Activated CD8-positive, alpha-beta memory T cell treated with anti-CD3 and anti-CD28 coated beads for 1 hour (primary cell): Measurements from ENCODE around the gene BMS1.
"Not testable (repeated sequence)": the region's sequence is repeated elsewhere in the genome, so short reads cannot be mapped to it uniquely, and the experiment has no call there.

Experiments
- DNase-seq, 2 donors: peaks; one replicate each; pipeline ENCODE4 v3.0.0-alpha.2; 2020; ENCODE audit warnings: low read depth in 1 of 2; ENCODE audit errors: extremely low read depth in 1 of 2

BMS1 gene, protein sequence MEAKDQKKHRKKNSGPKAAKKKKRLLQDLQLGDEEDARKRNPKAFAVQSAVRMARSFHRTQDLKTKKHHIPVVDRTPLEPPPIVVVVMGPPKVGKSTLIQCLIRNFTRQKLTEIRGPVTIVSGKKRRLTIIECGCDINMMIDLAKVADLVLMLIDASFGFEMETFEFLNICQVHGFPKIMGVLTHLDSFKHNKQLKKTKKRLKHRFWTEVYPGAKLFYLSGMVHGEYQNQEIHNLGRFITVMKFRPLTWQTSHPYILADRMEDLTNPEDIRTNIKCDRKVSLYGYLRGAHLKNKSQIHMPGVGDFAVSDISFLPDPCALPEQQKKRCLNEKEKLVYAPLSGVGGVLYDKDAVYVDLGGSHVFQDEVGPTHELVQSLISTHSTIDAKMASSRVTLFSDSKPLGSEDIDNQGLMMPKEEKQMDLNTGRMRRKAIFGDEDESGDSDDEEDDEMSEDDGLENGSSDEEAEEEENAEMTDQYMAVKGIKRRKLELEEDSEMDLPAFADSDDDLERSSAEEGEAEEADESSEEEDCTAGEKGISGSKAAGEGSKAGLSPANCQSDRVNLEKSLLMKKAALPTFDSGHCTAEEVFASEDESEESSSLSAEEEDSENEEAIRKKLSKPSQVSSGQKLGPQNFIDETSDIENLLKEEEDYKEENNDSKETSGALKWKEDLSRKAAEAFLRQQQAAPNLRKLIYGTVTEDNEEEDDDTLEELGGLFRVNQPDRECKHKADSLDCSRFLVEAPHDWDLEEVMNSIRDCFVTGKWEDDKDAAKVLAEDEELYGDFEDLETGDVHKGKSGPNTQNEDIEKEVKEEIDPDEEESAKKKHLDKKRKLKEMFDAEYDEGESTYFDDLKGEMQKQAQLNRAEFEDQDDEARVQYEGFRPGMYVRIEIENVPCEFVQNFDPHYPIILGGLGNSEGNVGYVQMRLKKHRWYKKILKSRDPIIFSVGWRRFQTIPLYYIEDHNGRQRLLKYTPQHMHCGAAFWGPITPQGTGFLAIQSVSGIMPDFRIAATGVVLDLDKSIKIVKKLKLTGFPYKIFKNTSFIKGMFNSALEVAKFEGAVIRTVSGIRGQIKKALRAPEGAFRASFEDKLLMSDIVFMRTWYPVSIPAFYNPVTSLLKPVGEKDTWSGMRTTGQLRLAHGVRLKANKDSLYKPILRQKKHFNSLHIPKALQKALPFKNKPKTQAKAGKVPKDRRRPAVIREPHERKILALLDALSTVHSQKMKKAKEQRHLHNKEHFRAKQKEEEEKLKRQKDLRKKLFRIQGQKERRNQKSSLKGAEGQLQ

DNA sequence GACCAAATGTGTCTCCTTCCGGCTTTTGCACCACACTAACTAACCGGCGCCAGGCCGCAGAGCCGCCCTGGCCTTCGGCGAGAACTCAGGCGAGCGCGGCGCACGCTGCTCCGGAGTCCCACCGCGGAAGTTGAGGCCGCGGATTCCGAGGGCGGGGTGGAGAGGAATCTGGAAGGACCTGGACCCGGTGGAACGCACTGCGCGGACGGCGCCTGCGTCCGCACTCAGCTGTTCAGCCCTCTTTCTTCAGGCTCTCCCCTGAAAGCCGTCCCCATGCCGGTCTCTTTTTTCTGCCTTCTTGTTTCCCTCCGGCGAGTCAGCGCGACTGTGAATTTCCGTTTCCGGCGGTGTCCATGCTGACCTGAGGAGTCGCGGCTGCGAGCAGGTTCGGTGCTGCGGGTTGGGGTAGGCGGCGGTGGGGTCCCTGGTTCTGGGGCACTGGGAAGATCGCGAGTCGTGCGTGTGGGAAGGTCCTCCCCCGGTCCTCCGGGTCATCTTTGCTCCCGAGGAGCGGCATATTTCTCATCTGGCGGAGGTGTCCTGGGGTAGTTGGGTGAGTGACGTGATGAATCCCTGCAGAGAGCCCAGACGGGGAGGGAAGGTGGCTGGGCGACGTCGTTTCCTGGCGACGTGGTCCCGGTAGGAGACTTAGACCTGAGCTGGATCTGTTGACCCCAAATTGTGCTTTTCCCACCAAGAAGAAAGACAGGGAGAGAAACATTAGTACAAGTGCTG is at the start of gene BMS1:
Gene BMS1 (plus strand): TSS at position 350 of the 735 bp plus-strand sequence. CDS start 1,600 bp downstream, outside the sequence.
- DNase-seq: peak; percentile 69 to 73

DNA sequence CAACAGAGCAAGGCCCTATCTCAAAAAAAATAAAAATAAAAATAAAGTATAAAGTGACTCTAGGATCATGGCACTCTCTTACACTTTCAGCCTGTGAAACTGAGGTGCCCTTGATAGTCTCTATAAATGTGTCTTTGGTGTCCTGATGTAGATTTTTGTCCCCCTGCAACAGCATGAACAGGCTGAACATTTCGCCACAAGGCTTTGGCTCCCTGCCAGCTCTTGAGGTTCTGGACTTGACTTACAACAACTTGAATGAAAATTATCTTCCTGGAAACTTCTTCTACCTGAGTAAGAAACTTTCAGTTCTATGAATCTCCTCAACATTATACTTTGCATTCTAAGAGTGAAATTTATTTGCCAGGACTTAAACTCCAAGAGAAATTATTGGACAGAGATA is 48.1 kb upstream of the BMS1 start:
- no peak for DNase-seq

DNA sequence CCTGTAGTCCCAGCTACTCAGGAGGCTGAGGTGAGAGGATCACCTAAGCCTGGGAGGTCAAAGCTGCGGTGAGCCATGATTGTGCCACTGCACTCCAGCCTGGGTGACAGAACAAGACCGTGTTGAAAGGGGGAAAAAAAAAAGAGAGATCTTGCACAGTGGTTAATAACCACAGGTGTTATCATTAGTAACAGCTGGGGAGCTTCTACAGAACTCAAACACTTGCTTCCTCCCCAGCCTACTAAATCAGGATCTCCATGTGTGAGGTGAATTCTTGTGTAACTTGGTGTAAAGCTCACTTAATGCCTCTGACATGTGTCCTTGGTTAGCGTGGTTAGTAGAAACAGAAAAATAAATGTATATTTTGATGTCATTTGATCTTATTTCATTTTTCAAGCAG is 43.9 kb upstream of the BMS1 start:
- no peak for DNase-seq

DNA sequence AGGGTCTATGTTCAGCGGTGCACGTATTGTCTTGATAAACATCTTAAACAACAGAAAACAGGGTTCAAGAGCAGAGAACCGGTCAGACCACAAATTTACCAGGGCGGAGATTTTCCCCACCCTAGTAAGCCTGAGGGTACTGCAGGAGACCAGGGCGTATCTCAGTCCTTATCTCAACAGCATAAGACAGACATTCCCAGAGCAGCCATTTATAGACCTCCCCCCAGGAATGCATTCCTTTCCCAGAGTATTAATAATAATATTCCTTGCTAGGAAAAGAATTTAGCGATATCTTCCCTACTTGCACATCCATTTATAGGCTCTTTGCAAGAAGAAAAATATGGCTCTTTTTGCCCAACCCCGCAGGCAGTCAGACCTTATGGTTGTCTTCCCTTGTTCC is 41.1 kb upstream of the BMS1 start:
- not testable (repeated sequence) for DNase-seq

DNA sequence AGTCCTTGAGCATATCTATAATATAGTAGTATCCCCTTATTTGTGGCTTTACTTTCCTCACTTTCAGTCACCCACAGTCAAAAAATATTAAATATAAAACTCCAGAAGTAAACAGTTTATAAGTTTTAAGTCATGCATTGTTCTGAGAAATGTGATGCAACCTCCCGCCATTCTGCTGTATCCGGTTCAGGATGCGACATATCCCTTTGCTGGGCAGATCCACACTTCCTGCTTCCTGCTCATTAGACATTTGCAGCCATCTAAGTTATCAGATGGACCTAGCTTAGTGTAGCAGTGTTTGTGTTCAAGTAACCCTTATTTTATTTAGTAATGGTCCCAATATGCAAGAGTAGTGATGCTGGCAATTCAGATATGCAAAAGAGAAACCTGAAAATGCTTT is 38.9 kb upstream of the BMS1 start:
- DNase-seq: no peak

DNA sequence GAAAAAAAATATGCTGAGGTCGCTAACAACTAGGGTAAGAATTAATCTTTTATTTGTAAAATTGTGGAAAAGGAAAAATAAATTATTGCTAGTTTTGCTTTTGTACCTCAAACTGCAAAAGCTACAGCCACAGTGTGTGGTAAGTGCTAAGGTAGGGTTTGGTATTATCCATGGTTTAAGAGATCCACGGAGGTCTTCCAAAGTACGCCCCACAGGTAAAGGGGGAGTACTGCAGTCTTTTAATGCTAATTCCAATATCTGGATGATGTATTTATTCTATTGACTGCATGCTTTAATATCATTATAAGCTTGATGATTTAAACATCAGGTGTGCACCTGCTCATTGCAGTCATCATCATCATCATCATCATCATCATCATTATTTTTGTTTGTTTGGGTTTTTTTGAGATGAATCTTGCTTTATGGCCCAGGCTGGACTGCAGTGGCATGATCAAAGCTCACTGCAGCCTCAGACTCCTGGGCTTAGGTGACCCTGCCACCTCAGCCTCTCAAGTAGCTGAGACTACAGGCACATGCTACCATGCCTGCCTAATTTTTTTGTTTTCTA is 38.4 kb upstream of the BMS1 start:
- no peak for DNase-seq

DNA sequence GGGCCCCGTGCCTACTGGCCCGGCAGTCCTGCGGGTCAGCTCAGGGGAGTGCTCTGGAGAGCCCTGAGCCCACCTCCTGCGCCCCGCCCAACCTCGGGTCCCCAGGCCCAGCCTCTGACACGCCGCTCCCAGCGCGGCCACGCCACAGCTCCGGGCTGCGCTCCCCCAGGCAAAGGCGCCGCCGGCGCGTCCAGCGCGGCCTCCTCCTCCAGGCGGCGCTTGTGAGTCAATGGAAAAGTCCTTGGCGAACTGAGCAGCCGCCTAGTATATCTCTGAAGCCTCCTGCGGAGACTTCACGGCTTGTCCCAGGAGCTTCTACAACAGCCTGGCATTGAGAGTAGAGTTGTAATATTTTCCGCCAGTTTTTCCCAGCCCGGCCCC is 29.5 kb upstream of the BMS1 start:
- peak; percentile 19 to 58 for DNase-seq

DNA sequence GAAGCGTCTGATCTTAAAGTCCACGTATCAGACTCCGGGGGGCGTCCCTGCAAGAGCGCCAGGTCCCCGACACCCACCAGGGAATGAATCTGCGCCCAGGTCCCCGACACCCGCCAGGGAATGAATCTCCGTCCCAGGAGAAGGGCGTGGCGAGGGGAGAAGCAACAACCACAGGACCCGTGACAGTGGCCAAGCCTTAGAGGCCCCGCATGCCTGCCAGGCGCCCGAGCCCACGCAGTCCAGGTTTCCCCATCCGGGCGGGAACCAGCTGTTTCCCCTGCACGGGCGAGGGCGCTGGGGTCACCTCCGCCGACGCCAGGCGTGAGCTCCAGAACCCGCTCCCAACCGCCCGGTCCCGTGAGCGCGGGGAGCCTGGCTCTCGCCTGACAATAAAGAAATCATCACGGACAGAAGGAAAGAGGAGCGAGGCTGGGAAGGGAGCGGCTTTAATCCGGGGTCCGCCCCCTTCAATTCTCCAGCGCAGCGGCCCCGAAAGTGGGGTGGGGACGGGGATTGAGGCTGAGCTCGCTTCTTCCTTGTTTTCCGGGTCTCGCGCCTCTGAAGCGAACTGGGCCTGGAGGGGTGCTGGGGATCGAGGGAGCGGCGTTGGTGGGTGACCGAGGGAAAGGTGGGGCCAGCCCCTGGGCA is 29.0 kb upstream of the BMS1 start:
- no peak for DNase-seq

DNA sequence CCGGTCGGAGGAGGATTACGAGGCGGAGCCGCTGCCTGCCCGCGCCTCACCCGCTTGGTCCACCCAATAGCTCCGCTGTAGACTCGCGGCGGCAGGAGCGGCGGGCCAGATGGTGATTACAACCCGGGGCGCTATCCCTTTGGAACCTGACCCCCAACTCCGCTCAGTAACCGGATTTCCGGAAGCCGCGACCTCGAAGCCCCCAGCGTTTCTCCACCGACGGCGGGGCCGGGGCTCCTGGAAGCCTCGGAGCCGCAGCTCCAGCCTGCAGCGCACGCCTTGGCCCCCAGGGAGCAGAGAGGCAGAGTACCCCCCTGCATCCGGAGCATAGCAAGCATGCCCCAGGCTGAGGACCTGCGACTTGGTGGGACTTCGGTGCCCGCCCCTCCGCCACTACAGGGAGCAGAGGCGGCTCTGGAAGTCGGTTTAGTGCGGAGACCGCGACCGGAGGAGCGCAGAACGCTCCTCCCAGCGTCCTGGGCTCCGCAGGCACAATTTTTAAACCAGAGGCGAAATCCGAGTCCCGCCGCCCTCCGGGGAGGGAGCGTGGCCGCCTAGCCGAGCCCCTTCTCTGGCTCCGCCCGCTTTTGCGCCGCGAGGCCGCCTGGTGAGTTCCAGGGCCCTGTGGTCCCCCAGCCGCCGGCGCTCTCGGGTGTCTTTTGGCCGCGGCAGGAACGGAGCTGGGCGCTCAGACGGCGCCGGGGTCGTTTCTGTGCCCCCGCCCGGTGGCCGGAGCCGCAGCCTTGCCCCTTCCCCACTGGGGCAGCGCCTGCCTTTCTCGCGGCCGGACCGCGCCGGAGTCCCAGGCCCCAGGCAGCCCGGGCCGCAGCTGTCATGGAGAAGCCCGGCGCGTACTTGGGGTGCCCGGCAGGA is 28.2 kb upstream of the BMS1 start:
- no peak for DNase-seq

DNA sequence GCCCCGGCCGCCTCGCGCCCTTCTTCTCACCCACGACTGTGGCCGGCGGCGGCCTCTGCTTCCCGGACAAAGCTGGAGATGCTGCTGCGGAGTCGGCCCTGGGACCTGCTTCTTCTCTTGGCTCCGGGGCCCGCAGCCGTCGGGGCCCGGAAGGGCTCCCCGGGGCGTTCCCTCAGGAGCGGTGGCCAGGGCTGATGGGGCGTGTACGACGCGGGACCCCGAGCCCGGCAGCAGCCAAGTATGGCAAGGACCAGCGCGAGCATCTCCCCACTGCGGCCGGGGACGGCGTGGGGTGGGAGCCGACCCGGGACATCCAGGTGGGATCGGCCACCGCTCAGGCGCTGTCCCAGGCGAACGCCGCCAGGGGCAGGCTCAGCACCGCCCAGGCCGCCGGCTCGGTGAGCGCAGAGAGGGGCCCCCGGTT is 27.6 kb upstream of the BMS1 start:
- DNase-seq: no peak

DNA sequence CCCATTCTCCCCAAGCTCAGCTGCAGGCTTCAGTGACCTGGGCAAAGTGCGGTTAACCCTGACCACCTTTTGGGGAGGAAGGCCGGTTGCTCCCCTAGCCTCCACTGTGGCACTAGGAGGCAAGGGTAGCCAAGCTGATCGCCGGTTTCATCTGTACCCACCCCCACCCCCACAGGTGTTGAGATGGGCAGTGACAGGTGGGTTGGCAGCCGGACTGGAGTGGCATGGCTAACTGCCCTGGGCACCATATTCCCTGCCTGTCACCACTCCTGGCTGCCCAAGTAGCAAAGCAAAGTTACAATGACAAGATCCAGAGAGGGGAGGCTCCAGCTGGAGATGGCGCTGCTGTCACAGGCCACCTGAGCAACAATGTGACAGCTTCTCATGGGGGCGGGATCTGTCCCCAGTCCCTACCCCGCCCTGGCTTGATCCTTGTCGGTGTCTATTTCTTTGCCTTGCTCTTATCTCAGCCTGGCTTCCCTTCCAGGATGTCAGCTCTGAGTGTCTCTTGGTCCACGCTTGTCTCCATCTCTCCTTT is 27.0 kb upstream of the BMS1 start:
- DNase-seq: no peak

DNA sequence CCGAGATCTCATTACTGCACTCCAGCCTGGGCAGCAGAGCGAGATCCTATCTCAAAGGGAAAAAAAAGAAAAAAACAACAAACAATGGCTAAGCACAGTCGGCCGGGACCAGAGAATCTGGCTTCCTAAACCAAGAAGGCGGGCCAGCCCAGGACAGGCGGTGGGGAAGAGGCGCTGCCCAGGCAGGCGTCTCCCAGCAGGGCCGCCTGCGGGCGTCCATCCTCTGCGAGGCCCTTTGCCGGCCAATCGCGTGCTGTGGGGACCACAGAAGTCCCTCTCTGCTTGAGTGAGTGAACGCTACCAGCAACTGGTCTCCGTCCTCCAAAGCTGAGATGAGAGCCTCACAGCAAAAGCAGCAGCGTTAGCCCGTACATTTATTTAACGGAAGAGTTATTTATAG is 14.7 kb upstream of the BMS1 start:
- DNase-seq: no peak

DNA sequence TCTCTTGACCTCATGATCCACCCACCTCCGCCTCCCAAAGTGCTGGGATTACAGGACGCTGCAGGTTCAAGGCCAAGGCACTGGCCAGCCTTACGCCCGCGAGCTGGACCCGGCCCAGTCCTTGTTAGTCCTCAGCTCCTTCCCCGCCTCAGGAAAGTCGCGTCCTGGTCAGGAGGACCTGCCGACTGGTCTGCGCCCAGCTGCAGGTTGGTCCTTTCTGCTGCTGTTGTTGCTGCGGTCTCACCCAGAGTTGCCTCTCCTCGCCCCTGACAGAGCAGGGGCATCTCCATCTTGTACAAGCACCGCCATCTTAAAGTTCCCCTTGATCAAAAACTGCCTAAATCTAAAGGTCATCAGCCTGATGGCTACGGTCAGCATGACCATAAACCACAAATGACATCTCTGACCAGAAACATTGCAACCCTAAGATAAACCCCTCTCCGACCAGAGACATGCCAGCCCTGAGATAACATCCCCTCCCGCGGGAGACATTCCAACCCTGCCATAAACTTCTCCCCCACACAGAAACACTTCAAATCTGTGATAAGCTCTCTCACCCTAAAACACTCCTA is 13.9 kb upstream of the BMS1 start:
- no peak for DNase-seq

DNA sequence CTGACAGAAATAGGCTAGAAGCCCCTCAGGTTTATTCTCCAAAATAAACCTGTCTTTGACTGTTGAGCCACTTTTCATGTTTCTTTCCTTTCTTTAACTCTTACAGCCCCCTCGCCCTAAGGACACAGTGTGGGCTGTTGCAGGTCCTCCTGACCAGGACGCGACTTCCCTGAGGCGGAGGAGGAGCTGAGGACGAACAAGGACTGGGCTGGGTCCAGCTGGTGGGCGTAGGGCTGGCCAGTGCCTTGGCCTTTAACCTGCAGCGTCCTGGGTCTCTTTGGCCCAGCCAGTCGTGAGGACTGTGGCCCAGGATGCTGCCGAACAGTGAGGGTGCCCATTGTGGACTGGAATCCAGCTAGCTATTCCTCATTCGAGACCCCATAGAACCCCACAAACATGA is 13.4 kb upstream of the BMS1 start:
- no peak for DNase-seq

DNA sequence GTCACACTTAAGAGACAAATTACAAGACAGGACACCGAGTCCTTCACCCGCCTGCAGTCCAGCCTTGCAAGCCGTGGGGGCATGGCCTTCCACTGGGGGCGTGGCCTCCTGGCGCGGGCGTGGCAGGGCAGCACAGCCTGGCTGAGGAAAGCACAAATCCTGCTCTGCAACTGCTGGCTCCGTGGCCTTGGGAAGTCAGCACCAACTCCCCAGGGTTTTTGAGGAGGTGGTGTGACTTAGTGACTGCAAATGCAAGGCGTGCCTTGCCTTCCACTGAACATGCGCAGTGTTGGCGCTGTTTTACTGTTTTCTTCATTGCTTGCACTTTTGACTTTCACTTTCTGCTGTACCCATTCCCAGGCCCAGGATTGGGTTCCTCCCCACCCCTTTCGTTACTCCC is 12.9 kb upstream of the BMS1 start:
- no peak for DNase-seq

DNA sequence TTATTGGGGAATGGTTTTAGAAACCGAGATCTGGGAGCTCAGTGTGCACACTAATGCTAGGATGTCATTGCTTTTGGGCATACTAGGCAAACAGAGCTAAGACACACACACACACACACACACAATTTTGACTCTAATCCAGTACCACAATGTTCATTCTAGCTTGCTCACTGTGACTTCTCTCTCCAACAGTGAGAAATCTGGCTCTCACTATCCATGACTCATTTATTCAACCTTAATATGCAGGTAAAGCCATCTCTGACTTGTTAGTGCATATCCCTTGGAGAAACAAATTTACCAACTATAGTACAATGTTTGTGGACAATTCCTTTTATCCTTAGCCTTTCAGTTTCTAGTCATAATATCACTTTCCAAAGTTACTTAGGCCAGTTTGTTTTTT is 5.9 kb upstream of the BMS1 start:
- DNase-seq: no peak

DNA sequence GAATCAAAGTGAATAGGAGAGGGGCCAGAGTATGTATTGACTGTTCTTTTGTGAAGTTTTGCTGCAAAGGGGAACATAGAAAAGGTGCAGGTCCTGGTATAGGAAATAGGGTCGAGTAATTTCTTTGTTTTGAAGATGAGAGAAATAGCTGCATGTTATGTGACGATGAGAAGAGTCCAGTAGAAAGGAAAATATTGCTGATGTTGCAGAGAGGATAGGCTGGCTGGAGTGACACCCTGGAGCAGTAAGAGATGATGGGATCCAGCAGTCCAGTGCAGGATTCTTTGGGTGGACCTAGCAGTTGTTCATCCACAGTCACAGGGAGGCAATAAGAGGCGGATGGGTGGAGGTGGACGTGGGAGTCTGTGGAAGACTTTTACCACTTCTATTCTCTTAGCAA is 2.1 kb upstream of the BMS1 start:
- DNase-seq: no peak

DNA sequence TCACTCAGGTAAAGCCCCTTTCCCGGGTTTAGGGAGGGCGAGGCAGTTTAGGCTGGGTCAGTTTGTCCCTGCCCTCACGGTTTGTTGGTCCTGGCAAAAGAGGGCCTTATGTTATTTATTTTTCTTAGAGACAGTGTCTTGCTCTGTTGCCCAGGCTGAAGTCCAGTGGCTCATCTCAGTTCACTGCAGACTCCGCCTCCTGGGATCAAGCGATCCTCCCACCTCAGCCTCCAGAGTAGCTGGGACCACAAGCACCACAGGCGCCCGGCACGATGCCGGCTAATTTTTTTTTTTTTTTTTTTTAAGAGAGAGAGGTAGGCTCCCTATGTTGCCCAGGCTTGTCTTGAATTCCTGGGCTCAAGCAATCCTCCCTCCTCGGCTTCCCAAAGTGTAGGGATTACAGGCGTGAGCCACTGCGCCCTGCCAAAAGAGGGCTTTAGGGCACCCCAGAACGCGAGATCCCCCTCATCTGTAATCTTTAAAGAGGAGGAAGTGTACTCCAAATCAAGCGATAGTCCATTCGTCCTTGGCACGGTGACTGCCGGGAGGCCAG is 626 bp upstream of the BMS1 start:
- no peak for DNase-seq
